H4 (cell line): ENCODE results near the gene SP5. TPM values are rescaled to one million over a fixed set of nuclear protein-coding genes. Genes with fewer than 3 reads are reported as not detected.
"Not testable (repeated sequence)": the region's sequence is repeated elsewhere in the genome, so short reads cannot be mapped to it uniquely, and the experiment has no call there.

Source experiments
- DNase-seq: peaks from one replicate; pipeline ENCODE4 v3.0.0-alpha.2; 2015; ENCODE audit warnings: low spot score
- total RNA-seq: library from RNA; depleted of rRNA; stranded (reverse); fragments of >200 nt; shearing (Covaris generic); gene quantifications from 2 replicates; pipeline ENCODE4 v1.2.3, GENCODE V29; 2014; rRNA removed

Gene SP5
- total RNA-seq, 1 experiment from 2014 or later: not detected

DNA sequence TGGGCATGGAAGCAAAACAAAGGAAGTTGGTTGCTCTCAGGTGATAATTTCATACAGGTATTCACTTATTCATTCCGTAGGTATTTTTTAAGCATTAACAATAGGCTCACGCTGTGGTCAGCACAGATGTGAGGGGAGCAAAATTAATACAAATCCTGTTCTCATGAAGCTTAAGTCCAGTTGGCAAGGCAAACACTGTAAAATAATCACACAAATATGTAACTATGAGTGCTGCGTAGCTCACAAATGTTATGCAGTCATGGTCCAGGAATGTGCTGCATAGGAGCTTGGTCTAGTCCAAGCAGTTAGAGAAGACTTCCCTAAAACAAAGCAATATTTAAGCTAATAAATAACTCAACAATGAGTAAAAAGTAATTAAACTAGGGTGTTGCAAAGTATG is 23.9 kb downstream of the SP5 start:
- peak; percentile 30 for DNase-seq

DNA sequence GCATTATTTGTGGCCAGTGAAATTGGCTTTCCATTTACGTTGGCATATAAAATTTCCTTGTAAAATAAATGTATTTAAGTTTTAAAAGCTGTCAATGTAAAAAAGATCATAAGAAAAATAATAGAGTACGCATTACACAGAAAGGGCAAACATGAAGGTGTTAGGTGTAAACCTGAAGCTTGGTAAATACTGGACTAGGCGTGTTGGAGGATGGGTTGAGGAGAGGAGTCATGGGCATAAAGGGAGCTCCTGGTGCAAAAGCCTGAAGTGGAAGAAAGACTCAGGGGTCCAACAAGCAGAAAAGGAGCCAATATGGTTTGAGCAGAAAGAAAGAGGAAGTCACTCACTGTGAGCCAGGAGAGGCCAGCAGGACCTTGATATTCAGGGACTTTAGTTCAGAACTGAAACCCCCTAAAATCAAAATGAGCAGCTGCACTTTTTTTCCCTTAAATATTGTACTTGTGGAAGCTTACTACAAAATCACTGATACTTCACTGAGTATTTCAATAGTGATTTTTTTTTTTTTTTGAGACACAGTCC is 24.4 kb downstream of the SP5 start:
- DNase-seq: no peak

DNA sequence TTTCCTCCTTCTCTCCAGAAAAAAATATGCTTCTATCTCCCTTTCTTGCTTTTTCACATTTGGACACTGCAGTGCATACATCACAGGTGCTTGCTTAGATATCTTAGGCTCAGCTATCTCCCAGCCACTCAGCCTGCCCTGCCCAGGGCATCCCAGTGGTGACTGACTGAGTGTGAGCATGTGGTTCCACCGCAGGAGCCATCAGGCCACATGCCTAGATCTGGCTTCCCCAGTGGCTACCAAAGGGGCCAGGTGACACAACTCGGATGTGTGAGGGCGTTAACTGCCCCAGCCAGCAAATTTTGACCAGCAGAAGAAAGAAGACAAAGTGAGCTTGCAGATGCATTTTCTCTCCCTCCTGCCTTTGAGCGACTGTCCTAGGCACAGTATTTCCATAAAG is 25.5 kb downstream of the SP5 start:
- DNase-seq: no peak

DNA sequence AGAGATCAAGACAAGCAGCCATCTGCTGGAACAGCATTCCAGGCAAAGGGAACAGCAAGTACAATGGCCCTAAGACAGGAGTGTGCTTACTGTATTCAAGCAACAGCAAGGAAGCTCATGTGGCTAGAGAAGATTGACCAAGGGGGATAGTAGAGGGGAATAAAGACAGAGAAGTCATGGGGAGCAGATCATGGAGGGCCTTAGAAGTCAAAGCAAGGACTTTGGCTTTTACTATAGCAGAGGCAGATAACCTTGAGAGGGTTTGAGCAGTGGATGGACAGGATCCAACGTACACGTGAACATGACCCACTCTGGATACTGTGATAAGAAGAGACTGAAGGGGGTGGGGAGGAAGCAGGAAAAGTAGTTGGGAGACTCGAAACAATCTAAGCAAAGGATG is 26.9 kb downstream of the SP5 start:
- no peak for DNase-seq

DNA sequence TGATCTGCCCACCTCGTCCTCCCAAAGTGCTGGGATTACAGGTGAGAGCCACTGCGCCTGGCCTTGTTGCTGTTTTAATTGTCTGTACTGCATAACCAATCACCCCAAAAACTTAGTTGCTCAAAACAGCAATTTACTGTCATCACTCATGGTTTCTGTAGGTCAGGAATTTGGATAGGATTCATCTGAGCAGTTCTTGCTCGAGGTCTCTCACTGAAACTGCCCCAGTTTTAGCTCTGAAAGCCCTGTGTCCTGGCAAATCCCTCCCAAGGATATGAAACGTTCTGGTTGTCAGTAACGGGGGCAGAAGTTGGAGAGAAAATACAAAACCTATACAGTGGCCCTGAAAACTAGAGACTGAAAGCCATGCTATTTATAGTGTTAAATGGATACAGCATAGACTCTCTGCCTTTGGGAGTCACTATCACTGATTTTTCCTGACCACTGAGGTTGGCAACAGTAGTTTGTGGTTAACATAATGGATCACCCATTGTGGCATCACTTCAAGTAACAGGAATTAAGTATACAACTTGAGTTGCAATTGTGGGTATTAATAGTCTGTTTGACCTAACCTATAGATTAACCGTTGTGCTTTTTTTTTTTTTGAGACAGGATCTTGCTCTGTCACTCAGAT is 27.9 kb downstream of the SP5 start:
- no peak for DNase-seq

DNA sequence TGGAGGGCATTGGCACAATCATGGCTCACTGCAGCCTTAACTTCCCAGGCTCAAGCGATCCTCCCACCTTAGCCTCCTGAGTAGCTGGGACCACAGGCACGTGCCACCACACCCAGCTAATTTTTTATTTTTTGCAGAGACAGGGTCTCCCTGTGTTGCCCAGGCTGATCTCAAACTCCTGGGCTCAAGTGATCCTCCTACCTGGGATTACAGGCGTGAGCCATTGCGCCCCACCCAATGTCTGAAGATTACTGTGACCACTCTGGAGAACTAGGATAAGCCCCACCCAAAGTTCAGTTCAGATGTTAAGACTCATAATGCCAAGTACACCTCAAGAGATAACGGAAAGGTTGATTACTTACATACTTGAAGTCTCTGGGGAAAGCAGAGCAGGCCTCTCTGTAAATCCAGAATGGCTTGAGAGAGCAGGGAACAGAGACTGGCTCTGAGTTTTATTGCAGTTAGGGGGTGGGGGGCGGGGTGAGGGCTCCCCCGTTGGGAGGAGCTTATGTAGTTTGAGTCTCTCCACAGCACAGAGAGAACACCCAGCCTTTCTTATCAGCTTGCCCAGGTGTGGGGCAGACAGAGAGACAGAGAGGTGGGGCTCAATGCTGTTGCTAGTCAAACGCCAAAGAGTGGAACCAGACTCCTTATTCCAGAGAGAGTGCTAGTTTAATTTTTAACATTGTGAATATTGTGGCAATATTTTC is 28.5 kb downstream of the SP5 start:
- DNase-seq: no peak

DNA sequence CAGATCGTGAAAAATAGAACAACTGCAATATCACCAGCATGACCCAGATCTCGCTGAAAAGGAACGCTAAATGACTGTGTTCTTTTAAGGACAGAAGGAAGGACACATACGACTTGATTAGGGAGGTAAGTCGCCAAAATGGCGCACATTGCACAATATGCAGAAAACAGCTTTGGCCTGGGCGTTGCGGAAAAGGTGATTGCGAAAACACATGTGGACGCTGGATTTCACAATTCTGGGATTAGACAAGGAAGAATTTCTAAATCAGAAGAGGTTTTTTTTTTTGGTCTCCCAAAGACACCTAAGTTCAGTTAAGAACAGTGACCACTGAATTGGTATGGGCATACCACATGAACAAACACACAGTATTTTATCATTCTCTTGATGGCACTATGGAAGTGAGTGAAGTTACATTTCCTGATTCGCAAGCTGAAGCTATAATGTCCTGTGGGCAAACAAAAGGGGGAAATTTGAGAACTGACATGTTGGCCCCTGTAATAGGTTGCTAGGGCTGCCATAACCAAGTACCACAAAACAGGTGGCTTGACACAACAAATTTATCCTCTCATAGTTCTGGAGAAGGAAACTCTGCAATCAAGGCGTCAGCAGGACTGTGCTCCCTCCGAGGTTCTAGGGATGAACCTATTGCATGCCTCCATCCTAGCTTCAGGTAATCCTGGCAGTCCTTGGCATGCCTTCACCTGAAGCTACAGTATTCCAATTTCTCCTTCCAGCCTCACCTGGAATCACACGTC is 29.3 kb downstream of the SP5 start:
- peak; percentile 39 for DNase-seq

DNA sequence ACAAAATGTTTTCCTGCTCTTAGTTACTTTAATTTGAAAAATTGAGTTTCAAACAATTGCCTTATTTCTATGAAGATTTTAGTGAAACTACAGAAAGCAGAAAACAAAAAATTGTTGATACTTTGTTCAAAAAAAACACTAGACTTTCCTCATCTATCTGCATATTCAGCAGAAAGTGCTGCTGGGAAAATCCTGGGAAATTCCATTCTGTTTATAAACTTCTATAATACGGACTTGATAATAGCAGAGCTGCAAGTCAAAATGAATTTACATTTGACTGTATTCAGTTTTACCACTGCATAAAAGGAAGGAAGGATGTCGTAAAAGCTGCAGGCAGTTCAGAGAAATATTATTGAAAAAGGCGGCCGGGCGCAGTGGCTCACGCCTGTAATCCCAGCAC is 30.2 kb downstream of the SP5 start:
- DNase-seq: no peak

DNA sequence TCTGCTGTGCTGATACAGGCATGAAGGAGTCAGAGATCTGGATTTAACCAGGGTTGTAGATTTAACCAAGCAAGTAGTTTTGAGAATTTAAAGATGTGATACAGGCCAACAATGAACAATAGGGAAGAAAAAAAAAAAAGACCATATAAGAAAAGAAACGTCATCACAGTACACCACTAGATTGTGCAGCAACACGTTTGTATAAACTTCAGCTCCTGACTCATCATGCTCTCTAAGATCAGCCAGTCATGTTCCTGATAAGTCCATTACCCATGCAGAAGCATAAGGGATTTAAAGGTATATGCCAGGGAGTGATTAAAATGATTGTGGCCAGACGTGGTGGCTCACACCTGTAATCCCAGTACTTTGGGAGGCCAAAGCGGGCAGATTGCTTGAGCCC is 32.8 kb downstream of the SP5 start:
- peak; percentile 93 for DNase-seq

DNA sequence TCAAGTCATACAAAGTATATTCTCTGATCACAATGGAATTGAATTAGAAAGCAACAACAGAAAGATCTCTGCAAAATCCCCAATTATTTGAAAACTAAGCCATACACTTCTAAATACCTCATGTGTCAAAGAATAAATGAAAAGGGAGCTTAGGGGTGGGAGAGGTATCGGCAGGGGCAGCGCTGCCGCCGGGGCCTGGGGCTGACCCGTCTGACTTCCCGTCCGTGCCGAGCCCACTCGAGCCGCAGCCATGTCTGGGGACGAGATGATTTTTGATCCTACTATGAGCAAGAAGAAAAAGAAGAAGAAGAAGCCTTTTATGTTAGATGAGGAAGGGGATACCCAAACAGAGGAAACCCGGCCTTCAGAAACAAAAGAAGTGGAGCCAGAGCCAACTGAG is 36.4 kb downstream of the SP5 start:
- DNase-seq: not testable (repeated sequence)

DNA sequence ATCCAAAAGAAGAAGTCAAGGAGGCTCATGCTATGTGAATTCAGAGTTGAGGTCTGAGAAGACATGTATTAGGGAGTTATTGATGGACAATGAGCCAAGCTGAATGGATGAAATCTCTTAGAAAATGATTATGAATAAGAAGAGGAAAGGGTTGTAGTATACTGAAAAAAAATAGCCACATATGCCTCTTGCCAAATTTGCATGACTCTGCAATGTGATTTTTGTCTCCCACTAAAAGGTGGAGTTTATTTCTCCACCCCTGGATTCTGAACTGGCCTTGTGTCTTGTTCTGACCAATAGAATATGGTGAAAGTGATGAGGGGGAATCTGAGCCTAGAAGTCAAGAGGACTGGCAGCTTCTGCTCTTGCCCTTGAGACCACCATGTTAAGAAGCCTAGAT is 46.4 kb downstream of the SP5 start:
- no peak for DNase-seq

DNA sequence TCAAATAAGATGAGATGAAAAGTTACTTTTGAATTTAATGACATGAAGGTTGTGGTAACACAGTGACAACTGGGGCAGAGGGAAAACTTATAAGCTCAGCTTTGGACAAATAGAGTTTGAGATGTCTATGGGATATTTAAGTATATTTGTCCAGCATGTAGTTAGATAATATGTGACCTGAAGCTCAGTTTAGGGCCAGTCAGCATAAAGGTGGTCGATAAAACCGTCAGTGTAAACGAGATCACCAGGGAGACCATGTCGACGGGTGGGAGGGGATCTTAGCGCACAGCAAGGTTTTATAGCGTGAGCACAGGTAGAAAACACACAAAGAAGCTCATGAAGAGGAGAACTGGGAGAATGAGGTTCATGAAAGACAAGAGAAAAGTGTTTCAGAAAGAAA is 47.6 kb downstream of the SP5 start:
- no peak for DNase-seq

DNA sequence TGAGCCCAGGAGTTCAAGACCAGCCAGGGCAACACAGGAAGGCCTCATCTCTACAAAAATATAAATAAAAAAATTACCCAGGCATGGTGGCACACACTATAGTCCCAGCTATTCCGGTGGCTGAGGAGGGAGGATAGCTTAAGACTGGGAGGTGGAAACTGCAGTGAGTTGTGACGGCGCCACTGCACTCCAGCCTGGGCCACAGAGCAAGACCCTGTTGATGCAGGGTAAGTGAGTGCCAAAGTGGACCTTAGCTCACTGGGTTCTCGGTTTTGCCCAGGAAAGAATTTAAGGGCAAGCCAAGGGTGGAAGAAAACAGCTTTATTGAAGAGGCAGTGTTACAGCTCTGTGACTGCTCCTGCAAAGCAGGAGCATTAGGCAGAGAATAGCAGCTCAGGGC is 48.1 kb downstream of the SP5 start:
- DNase-seq: no peak

DNA sequence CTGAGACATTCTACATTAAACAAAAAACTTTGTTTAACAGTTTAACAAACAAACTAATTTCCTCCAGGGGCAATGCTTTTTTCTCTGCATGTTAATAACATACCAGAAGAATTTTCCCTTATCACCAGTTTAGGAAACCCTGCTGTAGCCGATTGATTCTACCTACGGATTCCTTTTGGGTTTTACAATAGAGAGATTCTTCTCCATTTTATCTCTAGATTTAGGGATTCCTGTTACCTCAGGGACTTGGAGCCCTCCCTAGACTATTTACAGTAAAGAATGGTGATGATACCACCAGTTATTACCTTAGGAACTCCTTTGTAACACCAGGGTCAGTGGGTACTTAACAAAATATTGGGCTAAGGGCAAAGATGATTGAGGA is 49.7 kb downstream of the SP5 start:
- no peak for DNase-seq

DNA sequence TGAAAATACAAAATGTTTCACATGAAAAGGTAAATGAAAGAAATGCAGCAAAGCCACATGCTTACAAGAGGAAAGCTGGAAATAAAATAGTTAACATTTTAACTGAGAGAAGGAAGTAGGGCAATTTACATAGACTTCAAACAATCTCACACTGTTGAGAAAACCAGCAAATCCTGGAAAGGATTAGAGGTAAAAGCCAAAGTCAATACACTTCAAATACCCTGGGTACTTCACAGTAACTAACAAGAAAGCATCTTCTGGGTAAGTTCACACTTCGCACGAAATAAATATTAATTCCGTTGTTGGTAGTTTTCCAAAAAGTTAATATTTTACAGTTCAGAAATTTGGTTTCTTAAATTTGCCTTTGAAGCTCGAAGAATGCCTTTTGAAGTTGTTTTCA is 51.6 kb downstream of the SP5 start:
- no peak for DNase-seq

Other genes with a start within 250 kb of the SP5 start
- gene ERICH2, start 55.0 kb downstream of the SP5 start, total RNA-seq: 0.68 and 1.1 TPM in 2 replicates
- 2.2 and 4.3 TPM in 2 replicates for gene GAD1, start 101.5 kb downstream of the SP5 start, total RNA-seq
- 29.8 and 42.3 TPM in 2 replicates for gene GORASP2, start 213.9 kb downstream of the SP5 start, total RNA-seq